Thyroid gland (tissue), 4 donors: Measurements from ENCODE around the gene PXDN.

Experiments used
- CTCF ChIP-seq, 6 experiments: fragments of 200-600 bp in 3 of 6; fragments of 450-650 bp in 3 of 6; sonication (generic) in 3 of 6; IDR thresholded peaks; one replicate each; pipeline ENCODE4 v1.5.1; 2016 to 2019; ENCODE audit warnings: antibody characterized with exemption in 6 of 6, mild to moderate bottlenecking in 2 of 6, inconsistent platforms in 1 of 6, moderate library complexity in 1 of 6
- POLR2A ChIP-seq, 2 donors: fragments of 450-650 bp; IDR thresholded peaks; one replicate each; pipeline ENCODE4 v1.6.1; 2017; ENCODE audit warnings: antibody characterized with exemption in 2 of 2, mild to moderate bottlenecking in 2 of 2, moderate library complexity in 1 of 2

- TF ChIP-seq CTCF (IDR thresholded peaks at IDR 0.05) = no peak
- TF ChIP-seq POLR2A (IDR thresholded peaks at IDR 0.05) = no peak
Observed at GRCh38 chr2:1591461-1591770, 152.9 kb downstream of the PXDN start.
